KOPT-K1 (cell line): ENCODE results near the gene TCTN2.

Experiments
- H3K27ac ChIP-seq: fragments of 200-600 bp; sonication (generic); 2 replicates; pipeline ENCODE4 v1.5.1; 2016; ENCODE audit warnings: antibody characterized with exemption, mild to moderate bottlenecking, low read depth, low read length; ENCODE audit not compliant: poor library complexity, severe bottlenecking
- H3K36me3 ChIP-seq: fragments of 200-600 bp; sonication (generic); 2 replicates; pipeline ENCODE4 v1.5.1; 2017; ENCODE audit warnings: antibody characterized with exemption, mild to moderate bottlenecking, low read length, moderate library complexity; ENCODE audit not compliant: insufficient read depth
- H3K9me3 ChIP-seq: fragments of 200-600 bp; sonication (generic); 2 replicates; pipeline ENCODE4 v1.5.1; 2017; ENCODE audit warnings: antibody characterized with exemption, low read length, mild to moderate bottlenecking; ENCODE audit not compliant: insufficient read depth, poor library complexity, severe bottlenecking

TCTN2 gene

GRCh38 chr12:123715195-123715594 is 44.3 kb downstream of the TCTN2 start:
- Histone ChIP-seq H3K36me3 (peaks cover 31% of the 10 kb centered on the region), H3K9me3 (no peaks in the 10 kb centered on the region), H3K27ac (no peak overlapping the region)

- Histone ChIP-seq H3K9me3 (no peaks in the 10 kb centered on the region), H3K36me3 (peaks cover 52% of the 10 kb centered on the region), H3K27ac (no peak overlapping the region)
These were observed 46.4 kb downstream of the TCTN2 start for GRCh38 chr12:123717350-123717749.

- H3K9me3 ChIP-seq = no peaks in the 10 kb centered on the region
- H3K36me3 ChIP-seq = peaks cover 68% of the 10 kb centered on the region
- H3K27ac ChIP-seq = no peak overlapping the region
These were observed 49.4 kb downstream of the TCTN2 start for GRCh38 chr12:123720141-123720814.

GRCh38 chr12:123721245-123721644 is 50.3 kb downstream of the TCTN2 start:
- Histone ChIP-seq H3K27ac (no peak overlapping the region), H3K9me3 (no peaks in the 10 kb centered on the region), H3K36me3 (peaks cover 77% of the 10 kb centered on the region)

- Histone ChIP-seq H3K9me3 (no peaks in the 10 kb centered on the region), H3K27ac (no peak overlapping the region), H3K36me3 (peaks cover 88% of the 10 kb centered on the region)
These were observed 52.1 kb downstream of the TCTN2 start for GRCh38 chr12:123723011-123723410.

GRCh38 chr12:123723765-123724164 is 52.9 kb downstream of the TCTN2 start:
- Histone ChIP-seq H3K27ac (no peak overlapping the region), H3K36me3 (peaks cover 90% of the 10 kb centered on the region), H3K9me3 (no peaks in the 10 kb centered on the region)

- Histone ChIP-seq H3K27ac (no peak overlapping the region), H3K9me3 (no peaks in the 10 kb centered on the region), H3K36me3 (peaks cover 89% of the 10 kb centered on the region)
These were observed 55.3 kb downstream of the TCTN2 start for GRCh38 chr12:123726244-123726643.

GRCh38 chr12:123726962-123727361 is 56.0 kb downstream of the TCTN2 start:
- Histone ChIP-seq H3K9me3 (no peaks in the 10 kb centered on the region), H3K36me3 (peaks cover 89% of the 10 kb centered on the region), H3K27ac (no peak overlapping the region)

GRCh38 chr12:123727878-123728277 is 57.0 kb downstream of the TCTN2 start:
- peaks cover 89% of the 10 kb centered on the region for H3K36me3 ChIP-seq
- H3K9me3 ChIP-seq = no peaks in the 10 kb centered on the region
- no peak overlapping the region for H3K27ac ChIP-seq

GRCh38 chr12:123731596-123731995 is 60.7 kb downstream of the TCTN2 start:
- Histone ChIP-seq H3K27ac (no peak overlapping the region), H3K36me3 (peaks cover 99% of the 10 kb centered on the region), H3K9me3 (no peaks in the 10 kb centered on the region)

- Histone ChIP-seq H3K9me3 (no peaks in the 10 kb centered on the region), H3K27ac (no peak overlapping the region), H3K36me3 (peaks cover 99% of the 10 kb centered on the region)
These were observed 61.3 kb downstream of the TCTN2 start for GRCh38 chr12:123732251-123732650.

GRCh38 chr12:123733229-123733628 is 62.3 kb downstream of the TCTN2 start:
- H3K9me3 ChIP-seq = no peaks in the 10 kb centered on the region
- no peak overlapping the region for H3K27ac ChIP-seq
- H3K36me3 ChIP-seq = peaks cover 99% of the 10 kb centered on the region

GRCh38 chr12:123734268-123734667 is 63.4 kb downstream of the TCTN2 start:
- no peak overlapping the region for H3K27ac ChIP-seq
- peaks cover 99% of the 10 kb centered on the region for H3K36me3 ChIP-seq
- H3K9me3 ChIP-seq = no peaks in the 10 kb centered on the region

- Histone ChIP-seq H3K36me3 (peaks cover 98% of the 10 kb centered on the region), H3K27ac (peak overlapping the region; percentile 32), H3K9me3 (no peaks in the 10 kb centered on the region)
These were observed 71.1 kb downstream of the TCTN2 start for GRCh38 chr12:123741937-123742572.

GRCh38 chr12:123743002-123743401 is 72.1 kb downstream of the TCTN2 start:
- Histone ChIP-seq H3K9me3 (no peaks in the 10 kb centered on the region), H3K36me3 (peaks cover 98% of the 10 kb centered on the region), H3K27ac (no peak overlapping the region)

- Histone ChIP-seq H3K36me3 (peaks cover 98% of the 10 kb centered on the region), H3K9me3 (no peaks in the 10 kb centered on the region)
These were observed 73.9 kb downstream of the TCTN2 start for GRCh38 chr12:123744836-123745235.

More at GRCh38 chr12:123744836-123745235, 73.9 kb downstream of the TCTN2 start:
- H3K27ac ChIP-seq = no peak overlapping the region
